HG03103 (cell line): ENCODE data around the gene AKR1C1.
"Not testable (repeated sequence)": the region's sequence is repeated elsewhere in the genome, so short reads cannot be mapped to it uniquely, and the experiment has no call there.

Experiments used
- ATAC-seq: cut with Tn5 transposase; IDR thresholded peaks from one replicate; pipeline ENCODE4 v1.9.1; 2021; ENCODE audit warnings: low read depth; ENCODE audit not compliant: unreplicated experiment

AKR1C1 gene

DNA sequence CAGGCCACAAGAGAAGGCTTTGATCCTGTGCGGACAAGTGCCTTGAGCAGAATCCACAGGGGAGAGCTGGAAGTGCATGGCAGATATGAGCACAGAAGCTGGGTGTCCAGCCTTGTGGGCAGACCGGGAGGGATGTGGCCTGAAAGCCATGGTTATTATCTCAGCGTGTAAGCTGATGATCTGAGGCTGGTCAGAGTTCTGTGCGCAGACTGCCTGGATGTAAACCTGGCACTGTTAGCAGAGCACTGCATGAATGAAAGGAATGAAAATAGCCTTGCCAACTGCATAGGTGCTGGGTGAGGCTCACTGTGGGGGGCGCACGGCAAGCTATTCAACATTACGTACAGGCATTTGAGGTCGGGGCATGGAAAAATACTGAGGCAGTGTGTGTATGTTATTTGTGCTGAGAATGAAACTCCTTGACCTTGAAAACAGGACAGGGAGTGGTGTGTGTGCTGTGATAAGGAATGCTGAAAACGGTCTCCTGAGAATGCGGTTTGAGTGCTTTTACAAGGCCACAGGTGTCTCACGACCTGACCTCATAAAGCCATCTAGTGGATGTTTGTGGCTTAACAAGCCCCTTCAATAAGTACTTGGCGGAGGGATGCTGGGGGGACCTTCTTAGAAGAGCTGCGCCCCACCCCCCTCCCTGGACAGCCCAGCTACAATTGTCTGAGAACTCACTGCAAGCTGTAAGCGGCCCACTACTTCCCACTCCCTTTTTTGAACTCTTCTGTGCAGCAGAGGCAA, 18.7 kb downstream of the AKR1C1 start:
- no peak for ATAC-seq

DNA sequence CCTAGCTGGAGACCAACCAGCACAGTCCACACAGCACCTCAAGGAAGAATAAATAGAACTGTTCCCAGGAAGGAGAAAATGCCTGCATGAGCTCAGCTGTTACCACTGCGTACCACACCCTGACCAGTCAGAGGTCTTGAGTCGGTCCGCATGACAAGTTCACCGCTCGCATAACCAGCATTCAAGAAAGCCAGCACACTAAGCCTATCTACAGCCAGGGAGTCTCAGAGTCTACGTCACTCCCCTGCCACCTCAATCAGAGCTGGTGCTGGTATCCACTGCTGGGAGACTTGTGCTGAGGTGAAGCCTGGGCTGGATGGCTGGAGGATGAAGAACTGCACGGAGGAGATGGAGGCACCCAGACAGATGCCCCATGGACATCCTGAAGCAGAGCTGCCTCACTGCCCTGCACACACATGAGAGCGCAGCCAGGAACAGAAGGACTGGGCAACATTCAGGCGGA, 19.6 kb downstream of the AKR1C1 start:
- no peak for ATAC-seq

GRCh38 chr10:4983615-4984216, 20.5 kb downstream of the AKR1C1 start:
- no peak for ATAC-seq

- ATAC-seq, result no peak
These were observed 21.0 kb downstream of the AKR1C1 start for GRCh38 chr10:4984223-4984622.

DNA sequence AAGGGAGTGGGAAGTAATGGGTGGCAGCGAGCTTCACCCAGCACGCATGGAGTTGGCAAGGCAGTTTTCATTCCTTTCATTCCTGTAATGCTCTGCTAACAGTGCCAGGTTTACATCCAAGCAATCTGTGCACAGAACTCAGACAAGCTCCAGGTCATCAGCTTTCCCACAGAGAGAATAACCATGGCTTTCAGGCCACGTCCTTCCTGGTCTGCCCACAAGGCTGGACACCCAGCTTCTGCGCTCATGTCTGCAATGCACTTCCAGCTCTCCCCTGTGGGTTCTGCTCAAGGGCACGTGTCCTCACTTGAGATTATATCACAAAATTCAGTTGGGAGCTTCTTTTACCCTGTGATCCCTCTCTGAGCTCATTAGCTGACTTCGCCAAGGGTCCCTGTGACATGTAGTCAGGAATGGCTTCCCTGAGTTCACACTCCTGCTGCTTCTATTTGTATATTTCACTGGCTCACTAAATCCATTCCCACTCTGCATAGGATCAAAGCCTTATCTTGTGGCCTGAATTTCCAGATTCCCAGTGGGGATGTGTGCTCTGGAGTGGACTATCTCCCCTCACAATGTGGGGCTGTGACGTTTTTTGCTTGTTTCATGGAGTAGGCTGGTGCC, 21.9 kb downstream of the AKR1C1 start:
- no peak for ATAC-seq

DNA sequence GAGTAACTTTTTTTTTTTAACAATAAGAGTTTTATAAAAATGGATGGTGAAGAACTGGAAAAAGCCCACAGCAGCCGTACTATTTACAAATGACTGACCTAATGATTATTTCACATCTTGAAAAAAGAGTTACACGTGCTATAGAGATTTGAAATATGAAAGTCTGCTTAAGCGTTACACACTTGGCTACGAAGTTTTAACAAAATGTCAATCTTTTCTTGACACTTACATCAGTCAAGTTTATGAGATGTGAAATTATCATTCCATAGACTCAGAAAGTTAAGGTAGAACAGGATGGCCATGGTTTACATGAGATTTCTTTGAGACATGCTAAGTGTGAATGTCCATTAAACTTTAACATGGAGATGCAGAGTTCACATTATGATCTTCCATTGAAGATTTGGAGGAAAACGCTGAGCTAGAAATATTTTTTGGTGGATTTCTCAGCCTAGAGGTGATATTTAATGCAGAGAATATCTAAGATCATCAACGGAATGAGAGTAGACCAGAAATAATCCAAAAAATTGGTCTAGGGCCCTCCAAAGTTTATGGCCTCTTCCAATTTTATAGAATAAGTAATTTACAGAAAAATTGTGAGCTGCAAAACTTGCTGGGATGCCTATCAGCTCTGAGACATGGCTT, 24.9 kb downstream of the AKR1C1 start:
- ATAC-seq, result not testable (repeated sequence)

GRCh38 chr10:4990217-4990616, 27.0 kb downstream of the AKR1C1 start:
- ATAC-seq, result no peak

- not testable (repeated sequence) for ATAC-seq
These were observed 28.2 kb downstream of the AKR1C1 start for GRCh38 chr10:4991463-4991862.

GRCh38 chr10:4992564-4992963, 29.3 kb downstream of the AKR1C1 start:
- not testable (repeated sequence) for ATAC-seq

- not testable (repeated sequence) for ATAC-seq
These were observed 31.0 kb downstream of the AKR1C1 start for GRCh38 chr10:4994260-4994659.

DNA sequence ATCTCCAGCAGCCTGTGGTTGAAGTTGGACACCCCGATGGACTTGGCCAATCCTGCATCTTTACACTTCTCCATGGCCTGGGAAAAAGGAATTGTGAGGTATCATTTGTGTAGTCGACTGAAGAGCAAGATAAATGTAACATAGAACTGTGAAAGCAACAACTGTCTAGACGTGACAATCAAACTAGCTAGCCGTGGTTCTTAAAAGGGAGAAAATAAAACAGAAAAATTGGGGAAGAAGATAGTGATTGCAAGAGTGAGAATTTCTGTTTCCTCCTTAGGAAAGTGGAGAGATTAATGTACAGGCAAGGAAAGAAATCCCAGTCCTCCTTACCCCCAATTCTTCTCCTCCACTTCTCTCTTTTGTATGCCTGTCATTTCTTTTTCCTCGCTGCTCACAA, 35.5 kb downstream of the AKR1C1 start:
- no peak for ATAC-seq

GRCh38 chr10:5002013-5002727, 39.0 kb downstream of the AKR1C1 start:
- no peak for ATAC-seq

GRCh38 chr10:5003127-5004029, 40.2 kb downstream of the AKR1C1 start, which contains the start of gene AKR1C2:
AKR1C2 (minus strand) TSS chr10:5003857; CDS start chr10:5003835, 22 bp downstream.
- not testable (repeated sequence) for ATAC-seq

- not testable (repeated sequence) for ATAC-seq
These were observed 40.8 kb downstream of the AKR1C1 start for GRCh38 chr10:5004030-5004385.

DNA sequence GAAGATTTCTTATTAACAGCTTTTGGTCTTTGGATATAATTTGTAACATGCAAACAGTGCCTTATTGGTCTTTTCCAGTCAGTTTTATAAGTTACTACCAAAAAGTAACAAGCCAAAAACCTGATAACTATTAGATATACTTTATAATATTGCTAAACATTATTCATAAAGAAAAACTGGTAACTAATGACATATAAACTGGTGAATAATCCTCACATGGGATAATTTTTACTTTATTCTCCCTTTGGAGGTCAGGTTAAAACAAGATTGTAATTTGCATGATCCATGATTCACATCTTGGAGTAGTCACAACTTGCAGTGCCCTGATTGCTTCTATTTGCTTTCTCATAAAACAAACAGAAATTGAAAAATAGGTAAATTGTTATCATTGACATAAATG, 41.3 kb downstream of the AKR1C1 start:
- ATAC-seq, result not testable (repeated sequence)

GRCh38 chr10:5008857-5009548, 45.8 kb downstream of the AKR1C1 start:
- ATAC-seq, result not testable (repeated sequence)

GRCh38 chr10:5010043-5010442, 46.8 kb downstream of the AKR1C1 start:
- not testable (repeated sequence) for ATAC-seq

- not testable (repeated sequence) for ATAC-seq
These were observed 48.2 kb downstream of the AKR1C1 start for GRCh38 chr10:5011392-5011791.

DNA sequence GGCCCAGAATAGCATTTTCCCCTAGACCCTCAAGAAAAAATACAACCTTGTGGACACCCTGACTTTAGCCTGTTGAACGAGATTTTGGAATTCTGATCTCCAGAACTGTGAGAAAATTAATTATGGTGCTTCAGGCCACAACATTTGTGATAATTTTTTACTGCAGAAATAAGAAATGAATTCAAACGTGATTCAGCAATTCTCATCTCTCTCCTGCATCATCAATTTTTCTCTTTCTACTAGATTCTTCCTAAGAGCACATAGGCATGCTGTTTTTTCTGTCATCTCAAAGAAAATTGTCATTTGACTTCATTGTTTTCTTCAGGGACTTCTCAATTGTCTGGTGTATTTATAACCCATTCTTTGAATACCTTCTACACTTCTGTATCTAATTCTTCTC, 49.4 kb downstream of the AKR1C1 start:
- ATAC-seq, result no peak
